AG09319 (cell line): ENCODE measurements around the gene CLTC.

ENCODE experiments used
- DNase-seq: peaks from one replicate; pipeline ENCODE4 v3.0.0-alpha.2; 2010; ENCODE audit warnings: low read depth; ENCODE audit errors: extremely low read depth
- TF ChIP-seq, protein P1 (sequence below): IDR thresholded peaks from 2 replicates; pipeline ENCODE4 v1.5.1; 2011; ENCODE audit warnings: low read depth, mild to moderate bottlenecking, inconsistent platforms, low read length, moderate library complexity

Gene CLTC

GRCh38 chr17:59711936-59712335 is 92.2 kb downstream of the CLTC start:
- TF ChIP-seq, protein P1, sequence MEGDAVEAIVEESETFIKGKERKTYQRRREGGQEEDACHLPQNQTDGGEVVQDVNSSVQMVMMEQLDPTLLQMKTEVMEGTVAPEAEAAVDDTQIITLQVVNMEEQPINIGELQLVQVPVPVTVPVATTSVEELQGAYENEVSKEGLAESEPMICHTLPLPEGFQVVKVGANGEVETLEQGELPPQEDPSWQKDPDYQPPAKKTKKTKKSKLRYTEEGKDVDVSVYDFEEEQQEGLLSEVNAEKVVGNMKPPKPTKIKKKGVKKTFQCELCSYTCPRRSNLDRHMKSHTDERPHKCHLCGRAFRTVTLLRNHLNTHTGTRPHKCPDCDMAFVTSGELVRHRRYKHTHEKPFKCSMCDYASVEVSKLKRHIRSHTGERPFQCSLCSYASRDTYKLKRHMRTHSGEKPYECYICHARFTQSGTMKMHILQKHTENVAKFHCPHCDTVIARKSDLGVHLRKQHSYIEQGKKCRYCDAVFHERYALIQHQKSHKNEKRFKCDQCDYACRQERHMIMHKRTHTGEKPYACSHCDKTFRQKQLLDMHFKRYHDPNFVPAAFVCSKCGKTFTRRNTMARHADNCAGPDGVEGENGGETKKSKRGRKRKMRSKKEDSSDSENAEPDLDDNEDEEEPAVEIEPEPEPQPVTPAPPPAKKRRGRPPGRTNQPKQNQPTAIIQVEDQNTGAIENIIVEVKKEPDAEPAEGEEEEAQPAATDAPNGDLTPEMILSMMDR: no peak
- DNase-seq: no peak

- no peak for DNase-seq
- TF ChIP-seq, protein P1: no peak
Observed at GRCh38 chr17:59712862-59713261, 93.2 kb downstream of the CLTC start.

GRCh38 chr17:59714255-59714654 is 94.6 kb downstream of the CLTC start:
- TF ChIP-seq, protein P1: no peak
- DNase-seq: no peak

DNA sequence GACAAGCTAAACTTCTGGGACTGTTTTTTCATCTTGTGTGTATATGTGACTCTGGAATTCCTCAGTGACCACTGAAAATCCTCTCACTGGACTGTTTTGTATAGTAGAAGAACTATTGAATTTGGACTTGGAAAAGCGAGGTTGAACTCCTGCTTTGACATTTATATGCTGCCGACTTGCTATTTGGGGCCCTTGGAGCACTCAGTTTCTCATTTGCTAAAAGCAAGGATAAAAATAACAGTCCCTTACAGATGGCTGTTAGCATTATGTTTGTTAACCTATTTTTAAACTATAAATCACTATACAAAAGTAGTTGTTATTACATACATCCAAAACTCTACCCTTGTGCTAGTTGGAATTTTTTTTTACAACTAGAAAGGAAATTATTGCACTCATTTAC is 96.7 kb downstream of the CLTC start:
- TF ChIP-seq, protein P1: no peak
- DNase-seq: no peak

DNA sequence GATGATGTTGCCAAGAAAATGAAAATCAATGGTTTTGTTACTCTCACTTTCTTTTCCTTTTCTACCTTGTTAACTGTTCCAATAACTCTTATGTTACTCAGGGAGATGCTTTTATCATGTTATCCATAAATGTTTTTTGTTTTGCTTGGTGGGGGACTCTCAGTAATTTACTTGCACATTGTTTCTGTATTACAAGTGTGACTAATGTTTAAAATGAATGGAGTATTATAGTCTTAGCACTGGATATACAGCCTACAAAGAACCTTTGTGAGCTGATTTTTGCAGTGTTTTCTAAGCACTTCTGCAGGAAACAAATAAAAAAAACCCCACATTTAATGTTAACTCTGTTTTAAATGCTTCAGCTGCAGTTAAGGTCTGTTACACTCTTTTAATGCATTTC is 99.8 kb downstream of the CLTC start:
- TF ChIP-seq, protein P1: no peak
- no peak for DNase-seq

- TF ChIP-seq, protein P1: no peak
- DNase-seq: no peak
Observed at GRCh38 chr17:59722623-59723022, 102.9 kb downstream of the CLTC start.

- TF ChIP-seq, protein P1: no peak
- DNase-seq: no peak
Observed at GRCh38 chr17:59723041-59723440, 103.3 kb downstream of the CLTC start.
